ENCODE results near the gene CADPS.

GRCh38 chr3:62529230-62529629 is 346.0 kb downstream of the CADPS start:
- TF ChIP-seq CTCF (conservative IDR thresholded peaks at IDR 0.05; ENCODE audit: low read length) = no peak
- TF ChIP-seq EZH2phosphoT487 (IDR thresholded peaks at IDR 0.05; ENCODE audit: borderline replicate concordance) = no peak

Measured in Loucy (cell line).